HG02852 (cell line): ENCODE measurements around the gene AASDHPPT.
"Not testable (repeated sequence)": the region's sequence is repeated elsewhere in the genome, so short reads cannot be mapped to it uniquely, and the experiment has no call there.

Experiments used
- ATAC-seq: cut with Tn5 transposase; IDR thresholded peaks from one replicate; pipeline ENCODE4 v1.9.1; 2021; ENCODE audit warnings: mild to moderate bottlenecking, moderate library complexity; ENCODE audit not compliant: unreplicated experiment

Gene AASDHPPT

GRCh38 chr11:106077609-106078455 lies at the start of gene AASDHPPT:
Gene AASDHPPT, plus strand, starts transcription at chr11:106077662. Its CDS starts 49 bp downstream, at chr11:106077711.
- peak; percentile 19 for ATAC-seq

- ATAC-seq: no peak
Observed at GRCh38 chr11:106030609-106031008, 46.9 kb upstream of the AASDHPPT start.

GRCh38 chr11:106031202-106031810 lies 46.2 kb upstream of the AASDHPPT start:
- ATAC-seq: no peak

- ATAC-seq: no peak
Observed at GRCh38 chr11:106031936-106032335, 45.5 kb upstream of the AASDHPPT start.

GRCh38 chr11:106032861-106033260 lies 44.6 kb upstream of the AASDHPPT start:
- ATAC-seq: no peak

- ATAC-seq: no peak
Observed at GRCh38 chr11:106043540-106043939, 33.9 kb upstream of the AASDHPPT start.

GRCh38 chr11:106047631-106048030 lies 29.8 kb upstream of the AASDHPPT start:
- no peak for ATAC-seq

- no peak for ATAC-seq
Observed at GRCh38 chr11:106049727-106050476, 27.6 kb upstream of the AASDHPPT start.

GRCh38 chr11:106051103-106051502 lies 26.4 kb upstream of the AASDHPPT start:
- ATAC-seq: no peak

- not testable (repeated sequence) for ATAC-seq
Observed at GRCh38 chr11:106058377-106058776, 19.1 kb upstream of the AASDHPPT start.

- no peak for ATAC-seq
Observed at GRCh38 chr11:106059617-106060016, 17.8 kb upstream of the AASDHPPT start.

- no peak for ATAC-seq
Observed at GRCh38 chr11:106061249-106061784, 16.1 kb upstream of the AASDHPPT start.

GRCh38 chr11:106061954-106062949 lies 15.2 kb upstream of the AASDHPPT start:
- ATAC-seq: no peak

GRCh38 chr11:106063009-106063408 lies 14.5 kb upstream of the AASDHPPT start:
- ATAC-seq: peak; percentile 58

GRCh38 chr11:106070606-106071005 lies 6.9 kb upstream of the AASDHPPT start:
- no peak for ATAC-seq

- ATAC-seq: no peak
Observed at GRCh38 chr11:106072804-106073203, 4.7 kb upstream of the AASDHPPT start.

- peak; percentile 0 for ATAC-seq
Observed at GRCh38 chr11:106076171-106076918, 1.1 kb upstream of the AASDHPPT start.

GRCh38 chr11:106076919-106077608 lies 398 bp upstream of the AASDHPPT start, which contains the start of gene KBTBD3:
Gene KBTBD3, minus strand, starts transcription at chr11:106077347. Its CDS starts 18,250 bp downstream, at chr11:106059097.
- ATAC-seq: peak; percentile 93

GRCh38 chr11:106082096-106082495 lies 4.6 kb downstream of the AASDHPPT start:
- ATAC-seq: no peak
